ENCODE data around the gene NEURL1B. TPM values are rescaled to one million over a fixed set of nuclear protein-coding genes. Genes with fewer than 3 reads are reported as not detected.
A peak's percentile ranks its signal among the peaks of the same experiment; 100 is the strongest.

The NEURL1B gene
- polyA plus RNA-seq, 2 of the 4 experiments (the other 2 are of a cell fraction): 0.89 to 2.1 TPM

- ATAC-seq (no peak), FAIRE-seq (no peak), DNase-seq (ENCODE audit: low read depth in 1 of 2, low spot score in 1 of 2) (no peak)
- no peak overlapping the region; a peak in 1 of 6 replicates for H3K27ac ChIP-seq
- POLR2A ChIA-PET: no interaction called here
- no peak for TF ChIP-seq EHF (CRISPR knock-in tag; IDR thresholded peaks at IDR 0.05)
- TF ChIP-seq PBX3 (IDR thresholded peaks at IDR 0.05): no peak
- no peak for TF ChIP-seq ZC3H11A (IDR thresholded peaks at IDR 0.05)
- no peak for TF ChIP-seq POLR2AphosphoS2 (conservative IDR thresholded peaks at IDR 0.05; ENCODE audit: low read length)
- no peak for TF ChIP-seq CBX2 (IDR thresholded peaks at IDR 0.05; ENCODE audit: borderline replicate concordance, low read depth)
- no peak for TF ChIP-seq EP300 (IDR thresholded peaks at IDR 0.05)
- TF ChIP-seq TFCP2L1 (CRISPR knock-in tag; IDR thresholded peaks at IDR 0.05): no peak
- TF ChIP-seq CEBPB (IDR thresholded peaks at IDR 0.05): no peak
- H3K4me2 ChIP-seq: no peak overlapping the region
- 79% methylated on average over 2 of the region's 2 CpGs for WGBS (ENCODE audit: missing lambda C conversion rate)
- H3K4me1 ChIP-seq: peaks cover 11% of the 10 kb centered on the region
- H3K9me3 ChIP-seq: no peaks in the 10 kb centered on the region
- CTCF ChIA-PET: interaction anchor here (1.0 to 1.4 kb wide), 3 partner anchors 8 to 187 kb away, joined by 3 to 4 read pairs (median 3); no protein-coding TSS in a partner anchor
- H3K4me3 ChIP-seq: no peak overlapping the region
These were observed 3.3 kb upstream of the NEURL1B start for GRCh38 chr5:172637740-172638139.

GRCh38 chr5:172638209-172638768 is 2.8 kb upstream of the NEURL1B start:
- Histone ChIP-seq H3K9me3 (no peaks in the 10 kb centered on the region), H3K4me3 (no peak overlapping the region), H3K27ac (no peak overlapping the region), H3K4me1 (peaks cover 11% of the 10 kb centered on the region), H3K4me2 (no peak overlapping the region)
- POLR2A ChIA-PET: no interaction called here
- ATAC-seq (no peak), DNase-seq (ENCODE audit: low read depth in 1 of 2, low spot score in 1 of 2) (no peak), FAIRE-seq (no peak)
- CTCF ChIA-PET: interaction anchor here (1.0 to 1.4 kb wide), 2 partner anchors 160 to 187 kb away, joined by 3 to 4 read pairs; no protein-coding TSS in a partner anchor
- TF ChIP-seq SMC3 (IDR thresholded peaks at IDR 0.05) (no peak), RCOR1 (IDR thresholded peaks at IDR 0.05; ENCODE audit: low read depth, low read length) (no peak), EP300 (IDR thresholded peaks at IDR 0.05) (no peak), SREBF2 (IDR thresholded peaks at IDR 0.05) (no peak), ATOH8 (CRISPR knock-in tag; IDR thresholded peaks at IDR 0.05; ENCODE audit: low read depth) (no peak)
- WGBS (ENCODE audit: missing lambda C conversion rate): 59% methylated on average over 3 of the region's 3 CpGs

- Histone ChIP-seq H3K9me3 (no peaks in the 10 kb centered on the region), H3K4me3 (no peak overlapping the region), H3K27ac (peak overlapping the region in 1 of 2 experiments; percentile 83; a peak in 2 of 6 replicates), H3K4me1 (peaks cover 11% of the 10 kb centered on the region), H3K4me2 (peak overlapping the region; percentile 93)
- POLR2A ChIA-PET: no interaction called here
- no peak for TF ChIP-seq KDM1A (IDR thresholded peaks at IDR 0.05; ENCODE audit: low read depth)
- TF ChIP-seq ZNF302 (CRISPR knock-in tag; IDR thresholded peaks at IDR 0.05): no peak
- TF ChIP-seq POLR2A (IDR thresholded peaks at IDR 0.05; ENCODE audit: low read length): no peak
- no peak for TF ChIP-seq SREBF2 (IDR thresholded peaks at IDR 0.05)
- no peak for TF ChIP-seq REST (IDR thresholded peaks at IDR 0.05)
- 95% methylated on average over 5 of the region's 5 CpGs for WGBS (ENCODE audit: missing lambda C conversion rate)
- DNase-seq (ENCODE audit: low read depth in 1 of 2, low spot score in 1 of 2) (no peak), FAIRE-seq (no peak), ATAC-seq (no peak)
- CTCF ChIA-PET: interaction anchor here (0.6 to 4.6 kb wide), 3 partner anchors 57 to 295 kb away, joined by 3 to 20 read pairs (median 6); no protein-coding TSS in a partner anchor
These were observed 924 bp upstream of the NEURL1B start for GRCh38 chr5:172640139-172640538.

Measured in A549 (cell line).